ENCODE measurements around the gene GYS1. TPM values are rescaled to one million over a fixed set of nuclear protein-coding genes. Genes with fewer than 3 reads are reported as not detected.
A peak's percentile ranks its signal among the peaks of the same experiment; 100 is the strongest.
"Not testable (repeated sequence)": the region's sequence is repeated elsewhere in the genome, so short reads cannot be mapped to it uniquely, and the experiment has no call there.

The GYS1 gene
- 10 to 100 TPM; 58.1 to 58.7 TPM for total RNA-seq

DNA sequence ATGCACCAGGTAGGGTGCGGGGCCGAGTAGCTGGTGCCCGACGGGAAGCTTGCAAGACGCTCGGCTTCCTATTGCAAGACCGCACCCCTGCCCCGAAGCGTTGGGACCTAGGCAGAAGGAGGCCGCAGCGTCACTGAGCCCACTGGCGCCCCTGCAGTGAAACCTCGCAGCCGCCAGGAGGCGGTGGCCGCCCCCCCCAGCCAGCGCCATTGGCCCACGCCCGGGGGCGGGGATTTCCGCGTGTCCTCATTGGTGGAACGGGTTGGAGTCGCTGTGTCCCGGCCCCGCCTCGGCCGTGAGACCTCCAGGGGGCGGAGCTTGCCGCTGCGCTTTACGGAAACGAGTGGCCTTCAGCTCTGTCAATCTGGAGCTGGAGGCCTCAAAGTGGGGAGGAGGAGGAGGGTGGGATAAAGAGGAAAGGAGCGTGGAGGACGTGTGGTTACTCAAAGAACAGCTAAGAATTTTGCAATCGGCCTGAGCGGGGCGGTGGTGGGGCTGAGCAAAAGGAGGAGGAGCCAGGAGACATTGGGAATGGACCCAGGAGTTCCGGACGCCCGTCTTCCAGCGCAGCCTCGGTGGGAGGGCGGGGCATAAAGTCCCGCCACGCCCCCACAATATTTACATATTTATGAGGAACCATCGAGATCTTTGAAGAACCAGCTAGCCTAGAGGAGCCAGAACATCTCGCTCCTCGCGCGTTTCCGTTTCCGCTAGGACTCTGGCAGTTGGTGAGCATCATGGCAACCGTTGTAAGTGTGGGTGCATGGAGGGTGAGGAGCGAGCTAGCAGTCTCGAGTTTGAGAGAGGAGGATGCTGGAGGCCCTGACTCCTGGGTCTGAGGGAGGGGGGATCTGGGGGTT lies at the start of gene GYS1, which contains the start of gene RUVBL2:
Gene GYS1 (minus strand): TSS at position 135 of the 860 bp plus-strand sequence. CDS start 197 bp downstream, outside the sequence.
Gene RUVBL2 (plus strand): TSS at position 713 of the 860 bp plus-strand sequence. CDS start 25 bp downstream, at position 738.
- Mint-ChIP-seq H3K9me3 (no peaks in the 10 kb centered on the region), H3K4me1 (ENCODE audit: low read depth) (peaks cover 42% of the 10 kb centered on the region), H3K4me3 (peak within 1 kb of the TSS; percentile 95), H3K27me3 (no peaks in the 10 kb centered on the region), H3K27ac (peak within 1 kb of the TSS; percentile 98), H3K36me3 (ENCODE audit: low read depth) (peaks cover 29% of the 10 kb centered on the region)
- DNase-seq (peak; percentile 100), ATAC-seq (peak; percentile 95)
- ChIA-PET CTCF (interaction anchor here (0.7 to 5.7 kb wide), 40 partner anchors 8 to 348 kb away, joined by 3 to 101 read pairs (median 5); partner anchors contain the start of genes BAX, CGB7, DHDH and LIN7B), POLR2A (interaction anchor here (0.6 to 3.5 kb wide), 17 partner anchors 9 to 670 kb away, joined by 3 to 18 read pairs (median 4); partner anchors contain the start of genes FTL and LIN7B)
- TF ChIP-seq, protein P1, sequence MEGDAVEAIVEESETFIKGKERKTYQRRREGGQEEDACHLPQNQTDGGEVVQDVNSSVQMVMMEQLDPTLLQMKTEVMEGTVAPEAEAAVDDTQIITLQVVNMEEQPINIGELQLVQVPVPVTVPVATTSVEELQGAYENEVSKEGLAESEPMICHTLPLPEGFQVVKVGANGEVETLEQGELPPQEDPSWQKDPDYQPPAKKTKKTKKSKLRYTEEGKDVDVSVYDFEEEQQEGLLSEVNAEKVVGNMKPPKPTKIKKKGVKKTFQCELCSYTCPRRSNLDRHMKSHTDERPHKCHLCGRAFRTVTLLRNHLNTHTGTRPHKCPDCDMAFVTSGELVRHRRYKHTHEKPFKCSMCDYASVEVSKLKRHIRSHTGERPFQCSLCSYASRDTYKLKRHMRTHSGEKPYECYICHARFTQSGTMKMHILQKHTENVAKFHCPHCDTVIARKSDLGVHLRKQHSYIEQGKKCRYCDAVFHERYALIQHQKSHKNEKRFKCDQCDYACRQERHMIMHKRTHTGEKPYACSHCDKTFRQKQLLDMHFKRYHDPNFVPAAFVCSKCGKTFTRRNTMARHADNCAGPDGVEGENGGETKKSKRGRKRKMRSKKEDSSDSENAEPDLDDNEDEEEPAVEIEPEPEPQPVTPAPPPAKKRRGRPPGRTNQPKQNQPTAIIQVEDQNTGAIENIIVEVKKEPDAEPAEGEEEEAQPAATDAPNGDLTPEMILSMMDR (IDR thresholded peaks at IDR 0.05): peak; percentile 97
- intact Hi-C loops (cut with micrococcal nuclease): no loop called here

DNA sequence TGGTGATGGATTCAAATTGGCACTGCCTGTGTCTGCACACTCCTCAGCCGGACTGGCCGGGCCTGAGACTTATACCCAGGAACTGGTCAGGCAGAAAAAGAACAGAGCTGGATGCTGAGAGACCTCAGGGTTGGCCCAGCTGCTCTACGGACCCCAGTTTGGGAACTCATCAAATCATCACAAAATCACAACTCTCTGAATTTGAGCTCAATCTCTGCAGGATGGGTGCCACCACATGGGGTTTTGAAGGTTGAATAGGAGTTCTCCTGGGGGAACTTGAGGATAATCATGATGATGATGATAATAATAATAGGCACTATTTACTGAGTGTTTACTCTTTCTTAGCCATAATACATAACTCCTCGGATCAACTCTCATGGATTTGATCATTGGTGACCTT lies 49.6 kb upstream of the GYS1 start:
- H3K9me3 Mint-ChIP-seq; H3K27ac Mint-ChIP-seq; POLR2A ChIA-PET; H3K4me1 Mint-ChIP-seq (ENCODE audit: low read depth); H3K4me3 Mint-ChIP-seq; CTCF ChIA-PET; DNase-seq; H3K36me3 Mint-ChIP-seq (ENCODE audit: low read depth); intact Hi-C loops (cut with micrococcal nuclease); ATAC-seq; H3K27me3 Mint-ChIP-seq: not testable (repeated sequence)

DNA sequence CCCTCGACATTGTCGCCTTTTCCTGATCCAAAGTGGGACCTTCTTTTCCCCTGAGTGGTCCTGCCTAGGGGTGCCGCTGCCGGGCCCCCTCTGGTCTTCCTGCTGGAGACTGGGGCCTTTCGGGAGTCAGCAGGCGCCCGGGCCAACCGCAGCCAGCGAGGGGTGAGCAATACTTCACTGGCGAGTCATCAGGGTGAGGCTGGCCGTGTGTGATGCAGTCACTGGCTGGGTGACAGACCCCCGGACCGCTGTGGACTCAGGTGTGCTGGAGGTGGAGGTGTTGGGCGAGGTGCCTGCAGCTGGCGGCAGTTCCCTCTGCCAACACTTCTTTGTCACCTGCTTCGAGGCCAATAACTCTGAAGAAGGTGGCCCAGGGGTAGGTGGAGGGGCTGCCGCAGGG lies 49.1 kb upstream of the GYS1 start:
- POLR2A ChIA-PET: no interaction called here
- Mint-ChIP-seq H3K9me3 (no peaks in the 10 kb centered on the region), H3K4me3 (no peak overlapping the region), H3K27me3 (no peaks in the 10 kb centered on the region), H3K36me3 (ENCODE audit: low read depth) (no peaks in the 10 kb centered on the region), H3K4me1 (ENCODE audit: low read depth) (no peaks in the 10 kb centered on the region), H3K27ac (no peak overlapping the region)
- ATAC-seq (no peak), DNase-seq (no peak)
- CTCF ChIA-PET: no interaction called here
- intact Hi-C loops (cut with micrococcal nuclease): no loop called here
- TF ChIP-seq, protein P1 (IDR thresholded peaks at IDR 0.05): no peak

DNA sequence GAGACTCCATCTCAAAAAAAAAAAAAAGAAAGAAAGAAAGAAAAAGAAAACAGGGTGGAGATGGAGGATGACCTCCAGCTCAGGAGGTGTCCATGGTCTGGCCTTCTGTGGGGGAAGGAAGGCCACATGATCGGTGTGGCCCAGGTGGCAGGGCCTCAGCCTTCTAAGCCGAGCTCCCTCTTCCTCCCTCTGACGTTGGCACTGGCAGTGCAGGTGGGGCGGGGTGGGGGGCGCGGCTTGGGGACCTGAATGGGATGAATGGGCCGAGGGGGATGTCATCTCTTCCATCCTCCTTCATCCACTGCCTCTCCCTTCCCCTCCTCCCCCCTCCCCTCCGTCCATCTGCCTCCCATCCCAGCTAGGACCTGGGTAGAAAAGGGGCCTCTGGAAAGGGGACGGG lies 46.6 kb upstream of the GYS1 start:
- H3K9me3 Mint-ChIP-seq; H3K27ac Mint-ChIP-seq; H3K27me3 Mint-ChIP-seq; POLR2A ChIA-PET; H3K4me1 Mint-ChIP-seq (ENCODE audit: low read depth); intact Hi-C loops (cut with micrococcal nuclease); H3K36me3 Mint-ChIP-seq (ENCODE audit: low read depth); DNase-seq; CTCF ChIA-PET; ATAC-seq; H3K4me3 Mint-ChIP-seq: not testable (repeated sequence)

DNA sequence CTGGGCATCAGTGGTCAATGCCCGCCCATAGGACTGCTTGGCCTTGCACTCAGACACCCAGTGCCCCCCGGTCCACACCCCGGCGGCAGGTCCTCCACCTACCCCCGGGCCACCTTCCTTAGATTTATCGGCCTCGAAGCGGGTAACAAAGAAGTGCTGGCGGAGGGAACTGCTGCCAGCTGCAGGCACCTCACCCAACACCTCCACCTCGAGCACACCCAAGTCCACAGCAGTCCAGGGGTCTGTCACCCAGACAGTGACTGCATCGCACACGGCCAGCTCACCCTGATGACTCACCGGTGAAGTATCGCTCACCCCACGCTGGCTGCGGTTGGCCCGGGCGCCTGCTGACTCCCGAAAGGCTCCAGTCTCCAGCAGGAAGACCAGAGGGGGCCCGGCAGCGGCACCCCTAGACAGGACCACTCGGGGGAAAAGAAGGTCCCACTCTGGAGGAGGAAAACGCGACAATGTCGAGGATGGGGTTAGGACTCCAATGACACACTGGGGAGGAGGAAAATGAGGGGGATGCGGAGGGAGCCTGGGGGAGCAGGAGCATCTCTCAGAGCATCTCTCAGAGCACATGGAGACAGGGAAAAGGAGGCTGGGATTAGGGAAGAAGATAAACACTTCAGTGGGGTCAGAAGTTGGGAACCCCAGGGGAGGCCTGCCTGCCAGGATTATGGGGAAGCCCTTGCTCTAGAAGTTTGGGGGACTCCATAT lies 45.6 kb upstream of the GYS1 start:
- CTCF ChIA-PET, H3K4me3 Mint-ChIP-seq: not testable (repeated sequence)

DNA sequence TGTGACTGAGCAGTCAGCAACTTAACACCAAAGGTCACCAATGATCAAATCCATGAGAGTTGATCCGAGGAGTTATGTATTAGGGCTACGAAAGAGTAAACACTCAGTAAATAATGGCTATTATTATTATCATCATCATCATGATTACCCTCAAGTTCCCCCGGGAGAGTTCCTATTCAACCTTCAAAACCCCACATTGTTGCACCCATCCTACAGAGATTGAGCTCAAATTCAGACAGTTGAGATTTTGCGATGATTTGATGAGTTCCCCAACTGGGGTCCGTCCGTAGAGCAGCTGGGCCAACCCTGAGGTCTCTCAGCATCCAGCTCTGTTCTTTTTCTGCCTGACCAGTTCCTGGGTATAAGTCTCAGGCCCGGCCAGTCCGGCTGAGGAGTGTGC lies 45.0 kb upstream of the GYS1 start:
- intact Hi-C loops (cut with micrococcal nuclease); H3K36me3 Mint-ChIP-seq (ENCODE audit: low read depth); H3K4me1 Mint-ChIP-seq (ENCODE audit: low read depth); H3K9me3 Mint-ChIP-seq; DNase-seq; H3K27ac Mint-ChIP-seq; CTCF ChIA-PET; H3K27me3 Mint-ChIP-seq; POLR2A ChIA-PET; ATAC-seq; H3K4me3 Mint-ChIP-seq: not testable (repeated sequence)

More for the DNA sequence above, 45.6 kb upstream of the GYS1 start:
- H3K36me3 Mint-ChIP-seq (ENCODE audit: low read depth); H3K4me1 Mint-ChIP-seq (ENCODE audit: low read depth); intact Hi-C loops (cut with micrococcal nuclease); H3K27me3 Mint-ChIP-seq; DNase-seq; H3K9me3 Mint-ChIP-seq; ATAC-seq; H3K27ac Mint-ChIP-seq; POLR2A ChIA-PET: not testable (repeated sequence)

All from activated CD8-positive, alpha-beta T cell treated with anti-CD3 and anti-CD28 coated beads for 36 hours (primary cell).